GM18505 (cell line): ENCODE measurements around the gene PPFIBP1.

Experiments
- ATAC-seq: cut with Tn5 transposase; IDR thresholded peaks from one replicate; pipeline ENCODE4 v1.9.1; 2021; ENCODE audit not compliant: unreplicated experiment
- POLR2A ChIP-seq: IDR thresholded peaks from 4 replicates; pipeline ENCODE4 v1.6.1; 2011; ENCODE audit warnings: borderline replicate concordance; ENCODE audit not compliant: insufficient read depth, insufficient read length; ENCODE audit errors: extremely low read depth

PPFIBP1 gene

GRCh38 chr12:27545665-27546064, 21.7 kb downstream of the PPFIBP1 start:
- no peak for TF ChIP-seq POLR2A
- no peak for ATAC-seq

- no peak for TF ChIP-seq POLR2A
- no peak for ATAC-seq
Measured at GRCh38 chr12:27547592-27547991, 23.6 kb downstream of the PPFIBP1 start.

- TF ChIP-seq POLR2A, result no peak
- no peak for ATAC-seq
Measured at GRCh38 chr12:27548301-27549199, 24.5 kb downstream of the PPFIBP1 start.

DNA sequence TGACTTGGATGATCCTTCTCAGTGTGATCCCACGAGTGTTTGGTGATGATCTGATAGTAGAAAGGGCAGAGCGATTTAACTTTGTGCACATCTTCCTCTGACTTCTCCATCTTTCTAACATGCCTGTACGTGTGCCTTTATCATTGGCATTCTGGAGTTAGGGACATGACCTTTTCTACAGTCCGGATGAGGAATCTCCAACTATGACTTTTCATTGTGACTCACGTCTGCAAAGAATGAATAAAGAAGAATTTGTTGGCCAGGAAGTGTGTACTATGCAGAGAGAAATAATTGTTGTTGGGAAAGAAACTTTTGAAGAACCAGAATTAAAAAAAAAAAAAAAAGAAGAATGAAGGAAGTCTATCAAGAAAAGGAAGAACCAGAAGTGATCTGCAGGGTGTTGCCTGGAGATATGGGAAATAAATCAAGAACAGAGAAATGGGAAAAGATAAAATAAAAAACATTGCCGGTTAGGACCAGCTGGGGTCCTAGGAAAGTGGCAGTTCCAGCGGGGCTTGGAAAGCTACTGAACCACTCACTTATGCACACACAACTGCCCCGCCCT, 25.3 kb downstream of the PPFIBP1 start:
- no peak for ATAC-seq

DNA sequence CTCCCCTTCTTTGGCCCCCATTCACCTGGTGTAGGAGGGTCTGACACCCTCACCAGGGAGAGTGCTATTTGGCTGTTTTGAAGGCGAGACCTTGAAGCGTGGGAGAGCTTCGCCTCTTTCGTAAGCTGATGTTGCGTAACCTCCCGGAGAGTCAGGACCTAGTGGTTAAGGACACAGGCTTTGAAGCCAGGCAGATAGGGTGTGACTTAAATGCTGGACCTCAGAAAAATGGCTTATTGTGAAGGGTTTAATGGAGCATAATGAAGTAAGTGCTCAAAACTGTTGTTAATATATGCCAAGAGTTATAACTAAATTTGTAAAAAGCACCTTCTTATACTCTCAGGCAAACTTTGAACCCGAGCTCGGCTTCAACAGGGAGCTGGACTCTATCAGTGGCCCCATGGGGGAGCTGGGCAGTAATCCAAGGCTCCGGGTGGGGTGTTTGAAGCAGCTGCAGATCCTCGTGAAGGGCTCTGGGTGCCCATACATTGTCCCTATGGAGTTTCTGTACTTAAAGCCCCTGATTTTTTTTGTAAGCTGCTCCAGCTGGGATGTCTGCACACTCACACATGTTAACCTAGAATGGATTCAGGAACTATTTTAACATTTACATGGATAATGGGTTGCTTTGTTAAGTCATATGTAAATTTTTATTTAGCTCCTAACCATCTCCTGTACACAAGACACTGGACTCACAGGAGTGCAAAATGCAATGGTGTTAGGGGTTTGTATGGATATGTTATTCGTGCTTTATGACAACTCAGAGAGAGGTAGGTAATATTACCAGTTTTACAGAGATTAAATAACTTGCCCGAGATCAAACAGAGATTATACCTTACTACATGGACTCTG, 26.0 kb downstream of the PPFIBP1 start:
- no peak for ATAC-seq

More for the DNA sequence above, 25.3 kb downstream of the PPFIBP1 start:
- TF ChIP-seq POLR2A, result no peak

DNA sequence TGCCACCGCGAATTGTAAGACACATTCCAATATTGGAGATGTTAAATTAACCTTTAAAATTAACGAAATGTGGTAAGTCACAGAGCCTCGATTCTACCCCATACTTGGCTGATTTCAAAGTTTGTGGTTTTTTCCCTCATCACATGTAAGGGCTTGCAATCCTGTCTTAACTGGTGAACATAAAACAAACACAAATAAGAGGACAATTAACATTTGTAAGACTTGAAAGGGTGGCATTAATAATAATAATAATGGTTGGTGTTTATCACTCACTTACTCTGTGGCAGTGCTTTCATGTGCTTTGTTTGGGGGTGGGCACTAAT, 26.6 kb downstream of the PPFIBP1 start:
- ATAC-seq, result no peak
- TF ChIP-seq POLR2A, result no peak

More for the DNA sequence above, 26.0 kb downstream of the PPFIBP1 start:
- TF ChIP-seq POLR2A, result no peak

GRCh38 chr12:27551172-27551840, 27.3 kb downstream of the PPFIBP1 start:
- no peak for TF ChIP-seq POLR2A
- ATAC-seq, result no peak

DNA sequence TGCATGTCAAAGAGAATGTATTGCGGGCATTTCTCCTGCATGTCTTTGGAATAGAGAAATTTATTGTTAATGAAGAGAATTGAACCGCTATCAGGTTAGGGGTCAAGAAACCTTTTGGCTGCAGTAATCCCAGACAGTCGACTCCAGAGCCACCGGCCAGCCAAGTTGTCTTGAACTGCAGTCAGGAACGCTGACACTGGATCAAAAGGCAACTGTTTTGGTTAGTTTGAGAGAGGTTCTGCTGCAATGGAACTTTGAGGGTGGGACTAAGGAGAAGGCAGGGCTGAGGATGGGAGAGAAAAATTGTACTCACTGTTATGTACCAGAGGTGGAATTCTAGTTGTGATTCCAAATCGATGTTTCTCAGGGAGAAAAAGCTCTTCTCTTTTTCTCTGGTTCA, 28.2 kb downstream of the PPFIBP1 start:
- no peak for ATAC-seq
- no peak for TF ChIP-seq POLR2A

- TF ChIP-seq POLR2A, result no peak
- ATAC-seq, result no peak
Measured at GRCh38 chr12:27552886-27553560, 29.0 kb downstream of the PPFIBP1 start.

GRCh38 chr12:27553941-27554340, 29.9 kb downstream of the PPFIBP1 start:
- no peak for ATAC-seq
- no peak for TF ChIP-seq POLR2A

- TF ChIP-seq POLR2A, result no peak
- ATAC-seq, result no peak
Measured at GRCh38 chr12:27554421-27555186, 30.6 kb downstream of the PPFIBP1 start.

DNA sequence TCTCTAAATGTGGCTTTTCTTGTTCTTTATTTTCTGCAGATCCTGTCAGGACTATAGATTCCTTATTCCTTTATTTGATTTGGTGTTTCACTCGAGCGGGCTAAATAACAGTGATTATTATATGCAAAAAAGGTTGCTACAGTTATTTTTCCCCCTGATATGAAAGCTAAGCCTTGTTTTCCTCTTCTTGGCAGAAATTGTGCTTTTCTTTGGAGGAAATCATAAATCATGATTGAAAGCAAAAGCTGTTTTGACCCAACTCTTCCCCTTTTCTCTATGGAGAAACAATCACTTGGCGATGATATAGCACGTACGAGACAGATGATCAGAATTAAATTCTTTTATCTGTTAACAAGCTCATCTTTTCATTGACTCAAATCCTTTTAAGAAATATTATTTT, 31.4 kb downstream of the PPFIBP1 start:
- ATAC-seq, result no peak
- no peak for TF ChIP-seq POLR2A
